SIG-M5 treated with dmso at 0.1 percent for 504 hours (cell line): ENCODE measurements around the gene B3GNT2.
A peak's percentile ranks its signal among the peaks of the same experiment; 100 is the strongest.
"Not testable (repeated sequence)": the region's sequence is repeated elsewhere in the genome, so short reads cannot be mapped to it uniquely, and the experiment has no call there.

ENCODE experiments used
- DNase-seq: peaks from one replicate; lab custom pipeline; 2025; ENCODE audit not compliant: unreplicated experiment; lab: John Stamatoyannopoulos, UW

B3GNT2 gene

DNA sequence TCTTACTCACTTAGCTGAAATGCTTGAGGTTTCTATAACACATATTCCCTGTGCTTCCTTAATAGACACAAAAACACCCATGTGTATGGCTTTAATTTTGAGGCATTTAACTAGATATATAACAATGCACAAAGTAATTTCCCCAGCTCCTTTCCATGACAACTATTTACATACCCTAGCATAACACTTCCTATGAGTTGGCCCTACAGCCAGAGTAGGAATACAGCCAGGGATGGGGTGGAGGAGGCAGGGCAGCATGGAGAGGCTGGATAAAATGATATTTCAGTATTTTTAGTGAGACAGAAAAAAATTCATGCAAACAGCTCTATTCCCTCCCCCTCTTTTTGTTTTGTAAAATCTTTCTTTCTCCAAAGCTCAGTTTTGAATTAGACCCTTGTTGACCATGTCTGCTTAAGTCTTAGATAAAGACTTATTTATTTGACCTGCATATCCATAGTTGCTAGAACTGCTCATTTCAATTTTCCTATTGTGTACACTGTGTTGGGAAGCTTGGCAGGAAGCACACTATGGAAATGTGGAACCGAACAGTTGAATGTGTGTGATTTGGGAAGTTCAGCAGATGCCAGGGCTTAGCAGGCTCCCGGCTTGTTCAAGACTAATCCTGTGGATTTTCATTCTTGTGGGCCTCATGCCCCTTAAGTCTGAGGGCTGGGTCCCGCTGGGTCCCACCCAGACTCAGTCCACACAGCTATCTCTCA is 11.2 kb upstream of the B3GNT2 start:
- no peak for DNase-seq

GRCh38 chr2:62185475-62186155 is 10.3 kb upstream of the B3GNT2 start:
- no peak for DNase-seq

DNA sequence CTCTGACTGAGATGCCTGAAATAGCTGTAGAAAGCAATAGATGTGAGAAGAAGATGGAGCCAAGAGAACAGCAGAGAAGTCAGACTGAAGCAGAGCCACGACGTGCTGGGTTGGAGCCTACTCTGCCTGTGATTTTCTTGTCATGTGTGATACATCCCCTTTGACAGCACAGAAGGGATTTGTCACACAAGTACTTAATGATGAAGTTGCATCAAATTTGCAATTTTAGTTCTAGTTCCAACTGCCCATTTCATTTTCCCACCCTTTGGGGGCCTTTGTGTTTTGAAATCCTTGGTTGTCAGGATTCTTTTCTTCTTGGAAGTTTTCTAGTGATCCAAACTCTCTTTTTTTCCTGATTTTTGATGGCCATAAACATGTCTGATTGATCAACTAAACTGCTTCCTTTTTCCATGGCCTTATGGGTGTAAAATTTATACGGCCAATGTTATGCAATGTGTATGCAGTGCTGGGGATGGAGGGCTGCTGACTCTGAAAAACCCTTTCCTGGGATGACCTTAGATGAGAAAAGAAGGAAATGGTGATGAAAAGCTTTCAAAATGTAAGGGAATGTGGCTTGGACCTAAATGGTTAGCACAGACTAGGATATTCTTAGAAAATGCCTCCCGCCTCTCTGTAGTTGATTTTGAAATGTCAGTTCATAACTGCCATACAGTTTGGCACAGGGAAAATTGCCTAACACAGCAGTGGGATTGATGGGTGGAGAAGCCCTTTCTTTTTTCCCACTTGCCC is 9.6 kb upstream of the B3GNT2 start:
- peak; percentile 91 for DNase-seq

DNA sequence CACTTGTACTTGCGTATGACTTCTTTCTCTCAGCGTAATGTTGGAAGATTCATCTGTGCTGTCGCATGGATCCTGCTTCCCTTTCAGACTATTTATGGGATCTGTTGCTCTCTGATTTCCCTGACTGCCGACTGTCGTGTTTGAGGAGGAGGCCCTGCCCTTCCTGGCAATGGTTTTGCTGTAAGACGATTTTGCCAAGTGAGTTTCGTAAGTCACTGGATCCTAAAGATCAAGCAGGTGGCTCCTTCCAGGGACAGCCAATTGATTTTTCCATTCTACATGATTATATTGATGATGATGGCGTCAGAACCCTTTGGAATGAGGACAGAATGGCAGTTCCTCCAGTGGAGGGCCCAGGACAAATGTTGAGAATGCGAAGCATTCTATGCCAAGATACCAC is 8.7 kb upstream of the B3GNT2 start:
- DNase-seq: no peak

GRCh38 chr2:62188416-62188815 is 7.5 kb upstream of the B3GNT2 start:
- DNase-seq: no peak

DNA sequence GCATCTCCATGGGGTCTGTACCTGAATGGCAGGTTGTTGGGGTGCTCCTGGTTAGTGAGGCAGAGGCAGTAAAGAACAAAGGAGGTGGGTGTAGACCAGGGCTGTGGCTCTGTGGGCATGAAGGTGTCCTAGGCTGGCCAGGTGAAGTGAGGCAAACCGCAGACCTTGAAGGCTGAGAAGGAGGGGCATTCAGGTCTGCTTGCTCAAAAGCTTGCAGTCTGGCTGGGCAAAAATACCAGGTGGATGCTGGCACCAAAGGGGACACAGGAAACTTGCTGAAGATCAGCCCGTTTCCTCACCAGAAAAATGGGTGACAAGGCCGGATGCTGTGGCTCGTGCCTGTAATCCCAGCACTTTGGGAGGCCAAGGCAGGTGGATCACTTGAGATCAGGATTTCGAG is 6.7 kb upstream of the B3GNT2 start:
- no peak for DNase-seq

DNA sequence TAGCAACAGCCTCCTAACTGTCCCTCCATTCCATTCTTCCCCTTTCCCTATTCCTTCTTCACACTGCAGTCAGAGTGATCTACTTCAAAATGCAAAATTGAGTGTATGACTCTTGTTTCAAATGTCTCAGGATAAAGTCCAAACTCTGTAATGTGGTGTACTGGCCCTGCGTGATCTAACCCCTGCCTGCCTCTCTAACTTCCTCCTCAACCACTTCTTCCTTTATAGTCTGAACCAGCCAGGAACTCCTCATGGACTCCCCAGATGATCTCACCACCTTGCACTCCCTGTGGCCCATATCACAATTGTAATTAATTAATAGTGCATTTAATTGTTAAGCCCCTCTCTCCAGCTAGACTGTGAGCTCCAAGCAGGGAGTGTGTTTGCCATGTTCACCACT is 3.1 kb upstream of the B3GNT2 start:
- DNase-seq: peak; percentile 57

- DNase-seq: no peak
Measured at GRCh38 chr2:62194558-62195420, 1.1 kb upstream of the B3GNT2 start.

DNA sequence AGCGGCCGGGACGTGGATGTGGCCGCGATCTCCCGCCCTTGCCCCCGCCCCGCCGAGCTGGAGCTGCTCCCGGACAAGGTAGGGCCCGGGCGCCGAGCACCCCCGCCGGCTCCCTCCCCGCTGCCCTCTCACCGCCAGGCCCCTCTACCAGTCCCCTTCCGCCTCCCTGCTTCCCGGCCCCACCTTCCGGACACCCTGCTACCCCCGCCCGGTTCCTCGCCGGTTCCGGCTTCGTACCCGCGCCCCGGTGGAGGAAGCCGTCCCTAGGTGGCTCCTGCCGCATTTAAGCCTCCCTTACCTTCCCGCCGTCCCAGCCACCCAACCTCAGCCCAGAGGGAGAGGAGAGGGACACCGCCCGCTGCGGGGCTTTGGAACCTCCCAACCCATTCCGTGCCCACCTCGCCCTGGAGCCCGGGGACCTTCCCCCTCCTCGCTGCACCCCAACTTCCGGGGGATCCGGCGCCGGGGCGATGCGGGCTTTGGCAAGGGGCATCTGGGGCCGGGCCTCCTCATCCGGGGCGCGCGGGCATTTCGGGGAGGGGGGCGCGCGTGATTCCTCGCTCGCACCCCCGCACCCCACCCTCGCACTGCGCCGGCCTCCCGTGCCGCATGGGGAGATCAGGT is 475 bp downstream of the B3GNT2 start:
- peak; percentile 56 for DNase-seq

GRCh38 chr2:62197011-62197924 is 1.4 kb downstream of the B3GNT2 start:
- DNase-seq: peak; percentile 43

GRCh38 chr2:62197925-62198633 is 2.2 kb downstream of the B3GNT2 start:
- DNase-seq: peak; percentile 78

DNA sequence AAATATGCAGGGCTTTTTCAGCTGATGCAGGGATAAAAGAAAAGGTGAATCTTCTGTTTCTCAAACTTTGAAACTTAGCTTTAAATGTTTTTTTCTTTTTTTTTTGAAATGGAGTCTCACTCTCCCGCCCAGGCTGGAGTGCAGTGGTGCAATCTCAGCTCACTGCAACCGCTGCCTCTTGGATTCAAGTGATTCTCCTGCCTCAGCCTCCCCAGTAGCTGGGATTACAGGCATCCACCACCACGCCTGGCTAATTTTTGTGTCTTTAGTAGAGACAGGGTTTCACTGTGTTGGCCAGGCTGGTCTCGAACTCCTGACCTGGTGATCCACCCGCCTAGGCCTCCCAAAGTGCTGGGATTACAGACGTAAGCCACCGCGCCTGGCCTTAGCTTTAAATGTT is 2.9 kb downstream of the B3GNT2 start:
- DNase-seq: not testable (repeated sequence)

- DNase-seq: peak; percentile 67
Measured at GRCh38 chr2:62199392-62200125, 3.6 kb downstream of the B3GNT2 start.

- no peak for DNase-seq
Measured at GRCh38 chr2:62200291-62200841, 4.5 kb downstream of the B3GNT2 start.

GRCh38 chr2:62200868-62201267 is 5.0 kb downstream of the B3GNT2 start:
- no peak for DNase-seq

DNA sequence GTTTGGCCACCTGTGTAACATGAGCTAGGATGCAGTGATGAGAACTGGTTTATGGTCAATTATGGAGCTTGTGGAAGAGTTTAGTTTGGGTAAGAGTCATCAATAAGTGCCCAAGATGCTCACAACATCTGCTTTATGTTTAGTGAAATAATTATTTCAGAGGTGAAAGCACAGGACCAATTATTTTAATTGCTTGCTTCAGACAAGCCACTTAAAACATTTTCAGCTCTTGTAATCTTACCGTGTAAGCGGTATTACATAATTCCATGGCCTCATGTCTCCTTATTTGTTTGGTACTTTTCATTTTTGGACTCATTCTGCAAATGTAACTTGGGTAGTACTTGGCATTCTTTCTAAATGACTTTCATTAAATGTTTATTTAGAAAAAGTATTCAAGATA is 5.4 kb downstream of the B3GNT2 start:
- no peak for DNase-seq

- DNase-seq: peak; percentile 49
Measured at GRCh38 chr2:62202019-62202722, 6.3 kb downstream of the B3GNT2 start.
